Sciatic nerve (tissue), 2 donors: ENCODE results near the gene ETV7. TPM values are rescaled to one million over a fixed set of nuclear protein-coding genes. Genes with fewer than 3 reads are reported as not detected.
"Not testable (repeated sequence)": the region's sequence is repeated elsewhere in the genome, so short reads cannot be mapped to it uniquely, and the experiment has no call there.

Experiments
- ATAC-seq: fragments of 200-7000 bp; cut with Tn5 transposase; one replicate; pipeline ENCODE4 v1.9.1; 2020; ENCODE audit warnings: mild to moderate bottlenecking, moderate library complexity
- DNase-seq: peaks from one replicate; pipeline ENCODE4 v3.0.0-alpha.2; 2020; ENCODE audit warnings: low spot score
- intact Hi-C: fragments of 100-400 bp; cut with DNase I; formaldehyde crosslinking; loops from one replicate; pipeline ENCODE4 v1.14.2; 2022
- total RNA-seq: library from RNA; stranded (reverse); fragmentation: NEBNext Ultra II Directional; extraction: Animal tissue kit (Norgen Biotek cat#: 25700); gene quantifications from one replicate; pipeline ENCODE4 v1.2.1, GENCODE V29; 2021
- donor health status: DM: no; HTN: no; CAD: no.
- donor health status: DM: no; HTN: no; CAD: no.

The ETV7 gene
- total RNA-seq, 1 donor from 2014 or later, result 6.7 TPM

- intact Hi-C loops, result no loop called here
- ATAC-seq (no peak), DNase-seq (no peak)
These were observed 37.4 kb downstream of the ETV7 start for GRCh38 chr6:36350082-36350481.

GRCh38 chr6:36349240-36349639 lies 38.2 kb downstream of the ETV7 start:
- intact Hi-C loops, result no loop called here
- no peak for DNase-seq
- no peak for ATAC-seq

- DNase-seq (no peak), ATAC-seq (no peak)
- intact Hi-C loops, result no loop called here
These were observed 39.8 kb downstream of the ETV7 start for GRCh38 chr6:36347621-36348020.

GRCh38 chr6:36346486-36347273 lies 40.8 kb downstream of the ETV7 start:
- ATAC-seq, result no peak
- intact Hi-C loops, result no loop called here
- DNase-seq, result no peak

- ATAC-seq (no peak), DNase-seq (no peak)
- intact Hi-C loops, result no loop called here
These were observed 41.6 kb downstream of the ETV7 start for GRCh38 chr6:36345681-36346466.

- no peak for DNase-seq
- no peak for ATAC-seq
- intact Hi-C loops, result no loop called here
These were observed 44.3 kb downstream of the ETV7 start for GRCh38 chr6:36343109-36343680.

GRCh38 chr6:36340618-36341454 lies 46.6 kb downstream of the ETV7 start:
- peak; percentile 92 for DNase-seq
- ATAC-seq, result peak; percentile 86
- intact Hi-C loops, result no loop called here

GRCh38 chr6:36340306-36340617 lies 47.2 kb downstream of the ETV7 start:
- DNase-seq (no peak), ATAC-seq (peak; percentile 42)
- intact Hi-C loops, result no loop called here

GRCh38 chr6:36339146-36339545 lies 48.3 kb downstream of the ETV7 start:
- ATAC-seq (no peak), DNase-seq (no peak)
- intact Hi-C loops, result no loop called here

- DNase-seq, ATAC-seq, intact Hi-C loops: not testable (repeated sequence)
These were observed 49.2 kb downstream of the ETV7 start for GRCh38 chr6:36338223-36338622.

- ATAC-seq, result no peak
- intact Hi-C loops, result no loop called here
- DNase-seq, result no peak
These were observed 49.7 kb downstream of the ETV7 start for GRCh38 chr6:36337814-36338213.

GRCh38 chr6:36336779-36337241 lies 50.7 kb downstream of the ETV7 start, which contains the start of gene BNIP5:
Gene BNIP5 (minus strand): TSS chr6:36336888. CDS start chr6:36330690, 6,198 bp downstream.
- no peak for DNase-seq
- ATAC-seq, result no peak
- intact Hi-C loops, result no loop called here

- ATAC-seq (no peak), DNase-seq (no peak)
- intact Hi-C loops, result no loop called here
These were observed 51.2 kb downstream of the ETV7 start for GRCh38 chr6:36336208-36336710.

- intact Hi-C loops, result no loop called here
- DNase-seq (no peak), ATAC-seq (no peak)
These were observed 51.8 kb downstream of the ETV7 start for GRCh38 chr6:36335465-36336207.

- DNase-seq (no peak), ATAC-seq (peak; percentile 4)
- intact Hi-C loops, result no loop called here
These were observed 52.5 kb downstream of the ETV7 start for GRCh38 chr6:36334832-36335459.

- no peak for DNase-seq
- ATAC-seq, result peak; percentile 75
- intact Hi-C loops, result no loop called here
These were observed 53.3 kb downstream of the ETV7 start for GRCh38 chr6:36333931-36334725.
